Fibroblast of lung (primary cell): Measurements from ENCODE around the gene RRAGB.

Source experiments
- CTCF ChIP-seq, 2 donors: IDR thresholded peaks in 1 of 2; conservative IDR thresholded peaks in 1 of 2; 1 replicate in 1 of 2; 2 replicates in 1 of 2; pipeline ENCODE4 v1.5.1; 2011 to 2012; ENCODE audit warnings: low read length in 2 of 2, control low read depth in 1 of 2, inconsistent platforms in 1 of 2, low read depth in 1 of 2, mild to moderate bottlenecking in 1 of 2
- EZH2 ChIP-seq: IDR thresholded peaks from 2 replicates; pipeline ENCODE4 v1.5.1; 2012; ENCODE audit warnings: low read length, control low read depth, mild to moderate bottlenecking; ENCODE audit errors: missing control alignments

- no peak for TF ChIP-seq CTCF (conservative IDR thresholded peaks at IDR 0.05 in 1 of 2, IDR thresholded peaks at IDR 0.05 in 1 of 2; ENCODE audit: low read depth in 1 of 2, low read length in 2 of 2)
- no peak for TF ChIP-seq EZH2
Measured at GRCh38 chrX:55738969-55739368, 21.4 kb downstream of the RRAGB start.
